PC-9 (cell line): Measurements from ENCODE around the gene SCN7A. TPM values are rescaled to one million over a fixed set of nuclear protein-coding genes. Genes with fewer than 3 reads are reported as not detected.

Source experiments
- BruUV-seq: library from RNA; stranded (reverse); fragments of 400-500 nt; replicated peaks from 2 replicates; lab custom pipeline; 2021; lab: Mats Ljungman, UMichigan
- CTCF ChIA-PET: fragments of 300-600 bp; sonication (Branson Sonifier 250); formaldehyde crosslinking; loops from one replicate; lab custom pipeline; 2022; ENCODE audit warnings: antibody characterized with exemption; lab: Charles Lee
- POLR2A ChIA-PET: fragments of 300-600 bp; sonication (Branson Sonifier 250); formaldehyde crosslinking; loops from one replicate; lab custom pipeline; 2022; ENCODE audit warnings: antibody characterized with exemption; ENCODE audit not compliant: unreplicated experiment; lab: Charles Lee
- DNase-seq, 2 experiments: peaks; one replicate each; pipeline versions ENCODE4 v3.0.0 to v3.0.0-alpha.2; 2015 to 2022; ENCODE audit warnings: mixed read lengths in 1 of 2
- H2AFZ ChIP-seq: fragments of 200-600 bp; sonication (generic); 2 replicates; pipeline ENCODE4 v1.8.1; 2017; ENCODE audit warnings: antibody characterized with exemption
- H3F3A ChIP-seq: fragments of 200-600 bp; sonication (generic); 2 replicates; pipeline ENCODE4 v1.8.1; 2017; ENCODE audit warnings: antibody characterized with exemption, mild to moderate bottlenecking, low read depth; ENCODE audit not compliant: insufficient read depth
- H3K27ac ChIP-seq: fragments of 200-600 bp; sonication (generic); 2 replicates; pipeline ENCODE4 v1.6.1; 2016; ENCODE audit warnings: mixed run types
- H3K27me3 ChIP-seq: fragments of 200-600 bp; sonication (generic); 2 replicates; pipeline ENCODE4 v1.6.1; 2016; ENCODE audit warnings: low read depth, mixed run types; ENCODE audit not compliant: insufficient read depth
- H3K36me3 ChIP-seq: fragments of 200-600 bp; sonication (generic); 2 replicates; pipeline ENCODE4 v1.6.1; 2016; ENCODE audit warnings: low read depth, mixed run types
- H3K4me1 ChIP-seq: fragments of 200-600 bp; sonication (generic); replicated peaks from 2 replicates; pipeline ENCODE4 v1.6.1; 2016; ENCODE audit warnings: mixed run types; ENCODE audit not compliant: insufficient read depth
- H3K4me2 ChIP-seq: fragments of 200-600 bp; sonication (generic); 2 replicates; pipeline ENCODE4 v1.6.1; 2017; ENCODE audit warnings: mixed run types
- H3K4me3 ChIP-seq: fragments of 200-600 bp; sonication (generic); 2 replicates; pipeline ENCODE4 v1.6.1; 2016; ENCODE audit warnings: mixed run types
- H3K79me2 ChIP-seq: fragments of 200-600 bp; sonication (generic); 2 replicates; pipeline ENCODE4 v1.6.1; 2017; ENCODE audit warnings: low read depth, mixed run types
- H3K9me2 ChIP-seq: fragments of 200-600 bp; sonication (generic); 2 replicates; pipeline ENCODE4 v1.8.1; 2017; ENCODE audit warnings: mild to moderate bottlenecking; ENCODE audit not compliant: insufficient read depth
- H3K9me3 ChIP-seq: fragments of 200-600 bp; sonication (generic); 2 replicates; pipeline ENCODE4 v1.8.1; 2016; ENCODE audit warnings: low read depth; ENCODE audit not compliant: insufficient read depth
- H4K20me1 ChIP-seq: fragments of 200-600 bp; sonication (generic); 2 replicates; pipeline ENCODE4 v1.8.1; 2017; ENCODE audit not compliant: insufficient read depth
- CTCF ChIP-seq: fragments of 200-600 bp; sonication (generic); conservative IDR thresholded peaks from 2 replicates; pipeline ENCODE4 v1.6.1; 2017; ENCODE audit warnings: mixed run types, antibody characterized with exemption, mild to moderate bottlenecking, moderate library complexity
- EZH2 ChIP-seq: fragments of 200-600 bp; sonication (generic); IDR thresholded peaks from 2 replicates; pipeline ENCODE4 v1.8.0; 2017; ENCODE audit warnings: antibody characterized with exemption, low read depth
- intact Hi-C: fragments of 100-400 bp; cut with micrococcal nuclease; formaldehyde crosslinking; loops from one replicate; pipeline ENCODE4 v1.10.0; 2022; ENCODE audit not compliant: unreplicated experiment
- total RNA-seq: library from RNA; stranded (reverse); gene quantifications from 2 replicates; pipeline ENCODE4 v1.2.3, GENCODE V29; 2021

Gene SCN7A
- total RNA-seq, 1 experiment from 2014 or later, result not detected

GRCh38 chr2:166365803-166366420 lies 128.1 kb downstream of the SCN7A start:
- POLR2A ChIA-PET, result no interaction called here
- H3K4me3 ChIP-seq, result no peak overlapping the region
- no peak for DNase-seq

GRCh38 chr2:166365239-166365638 lies 128.8 kb downstream of the SCN7A start:
- H3K9me2 ChIP-seq, result no peaks in the 10 kb centered on the region
- no peak overlapping the region for H3K4me3 ChIP-seq
- H3K4me2 ChIP-seq, result no peak overlapping the region
- ChIA-PET POLR2A (no interaction called here), CTCF (no interaction called here)
- H3K27me3 ChIP-seq, result no peaks in the 10 kb centered on the region
- TF ChIP-seq CTCF (no peak), EZH2 (no peak)
- H2AFZ ChIP-seq, result no peak overlapping the region
- no peaks in the 10 kb centered on the region for H3K79me2 ChIP-seq
- no peak overlapping the region for H3K27ac ChIP-seq
- DNase-seq, result no peak
- H4K20me1 ChIP-seq, result no peaks in the 10 kb centered on the region
- no peaks in the 10 kb centered on the region for H3K9me3 ChIP-seq
- no peaks in the 10 kb centered on the region for H3K36me3 ChIP-seq
- intact Hi-C loops, result no loop called here
- H3F3A ChIP-seq, result no peaks in the 10 kb centered on the region
- no peaks in the 10 kb centered on the region for H3K4me1 ChIP-seq
- no TSS peak for BruUV-seq

More at GRCh38 chr2:166365803-166366420, 128.1 kb downstream of the SCN7A start:
- Histone ChIP-seq H3K79me2 (no peaks in the 10 kb centered on the region), H3K9me2 (no peaks in the 10 kb centered on the region), H3K9me3 (no peaks in the 10 kb centered on the region), H3K4me1 (no peaks in the 10 kb centered on the region), H3K27me3 (no peaks in the 10 kb centered on the region), H3K36me3 (no peaks in the 10 kb centered on the region), H4K20me1 (no peaks in the 10 kb centered on the region), H2AFZ (no peak overlapping the region), H3K27ac (no peak overlapping the region), H3K4me2 (no peak overlapping the region), H3F3A (no peaks in the 10 kb centered on the region)
- TF ChIP-seq EZH2 (no peak), CTCF (no peak)
- intact Hi-C loops, result no loop called here
- CTCF ChIA-PET, result no interaction called here
- no TSS peak for BruUV-seq

GRCh38 chr2:166364476-166365161 lies 129.4 kb downstream of the SCN7A start:
- Histone ChIP-seq H3K9me2 (no peaks in the 10 kb centered on the region), H3K9me3 (no peaks in the 10 kb centered on the region), H3K79me2 (no peaks in the 10 kb centered on the region), H3K36me3 (no peaks in the 10 kb centered on the region), H3K4me1 (no peaks in the 10 kb centered on the region), H3F3A (no peaks in the 10 kb centered on the region), H3K27ac (no peak overlapping the region), H3K4me3 (no peak overlapping the region), H4K20me1 (no peaks in the 10 kb centered on the region), H2AFZ (no peak overlapping the region), H3K27me3 (no peaks in the 10 kb centered on the region), H3K4me2 (no peak overlapping the region)
- intact Hi-C loops, result no loop called here
- ChIA-PET POLR2A (no interaction called here), CTCF (no interaction called here)
- DNase-seq, result no peak
- TF ChIP-seq CTCF (no peak), EZH2 (no peak)
- no TSS peak for BruUV-seq
